Peyer's patch (tissue), 4 donors: ENCODE data around the gene ITSN1. TPM values are rescaled to one million over a fixed set of nuclear protein-coding genes. Genes with fewer than 3 reads are reported as not detected.

Source experiments
- DNase-seq, 3 donors: peaks; one replicate each; pipeline ENCODE4 v3.0.0-alpha.2; 2017 to 2019
- H3K27ac ChIP-seq, 4 donors: fragments of 200-600 bp; sonication (generic); one replicate each; pipeline ENCODE4 v1.5.1; 2016 to 2019
- H3K27me3 ChIP-seq, 2 donors: fragments of 200-600 bp; sonication (generic); one replicate each; pipeline ENCODE4 v1.5.1; 2019
- H3K36me3 ChIP-seq, 3 donors: fragments of 200-600 bp; sonication (generic); one replicate each; pipeline ENCODE4 v1.5.1; 2016 to 2019
- H3K4me1 ChIP-seq, 4 donors: fragments of 200-600 bp; sonication (generic); one replicate each; pipeline ENCODE4 v1.5.1; 2016 to 2019
- H3K4me3 ChIP-seq, 4 donors: fragments of 200-600 bp; sonication (generic); 1 replicate in 3 of 4; 2 replicates in 1 of 4; pipeline ENCODE4 v1.5.1; 2016 to 2019; ENCODE audit warnings: mild to moderate bottlenecking in 1 of 4
- H3K9me3 ChIP-seq, 4 donors: fragments of 200-600 bp; sonication (generic); one replicate each; pipeline ENCODE4 v1.5.1; 2016 to 2019; ENCODE audit warnings: mild to moderate bottlenecking in 1 of 4
- POLR2A ChIP-seq, 2 donors: fragments of 450-650 bp; IDR thresholded peaks; one replicate each; pipeline ENCODE4 v1.5.1; 2017; ENCODE audit warnings: antibody characterized with exemption in 2 of 2, mild to moderate bottlenecking in 2 of 2, moderate library complexity in 2 of 2
- total RNA-seq, 4 donors: library from RNA; depleted of rRNA; stranded (reverse); fragments of >200 nt; gene quantifications; one replicate each; pipeline ENCODE4 v1.1.0, GENCODE V29; 2016
- TF ChIP-seq, protein P1 (sequence below), 6 experiments: fragments of 450-650 bp in 4 of 6; fragments of 200-600 bp in 2 of 6; sonication (generic) in 1 of 6; IDR thresholded peaks; one replicate each; pipeline ENCODE4 v1.5.1; 2017 to 2019; ENCODE audit warnings: antibody characterized with exemption in 6 of 6, mild to moderate bottlenecking in 3 of 6, moderate library complexity in 1 of 6

Gene ITSN1
- total RNA-seq, 4 donors from 2014 or later = 41.0 to 56.9 (median 49.5) TPM

DNA sequence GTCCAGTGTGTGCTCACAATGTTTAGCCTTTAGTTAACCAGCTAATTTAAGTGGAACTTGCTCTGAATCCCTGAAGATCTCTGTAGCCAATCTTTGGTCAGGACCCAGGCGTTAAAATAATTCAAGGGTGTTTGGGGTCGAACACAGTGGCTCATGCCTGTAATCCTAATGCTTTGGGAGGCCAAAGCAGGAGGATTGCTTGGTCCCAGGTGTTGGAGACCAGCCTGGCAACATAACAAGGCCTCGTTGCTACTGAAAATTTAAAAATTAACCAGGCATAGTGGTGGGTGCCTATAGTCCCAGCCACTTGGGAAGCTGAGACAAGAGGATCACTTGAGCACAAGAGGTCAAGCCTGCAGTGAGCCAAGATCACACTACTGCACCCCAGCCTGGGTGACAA is 94.3 kb downstream of the ITSN1 start:
- Histone ChIP-seq H3K4me3 (no peak overlapping the region), H3K4me1 (no peaks in the 10 kb centered on the region), H3K36me3 (peaks cover 0 to 7% (median 0%) of the 10 kb centered on the region in 3 donors), H3K27me3 (no peaks in the 10 kb centered on the region), H3K9me3 (no peaks in the 10 kb centered on the region), H3K27ac (no peak overlapping the region)
- DNase-seq = no peak
- TF ChIP-seq, protein P1, sequence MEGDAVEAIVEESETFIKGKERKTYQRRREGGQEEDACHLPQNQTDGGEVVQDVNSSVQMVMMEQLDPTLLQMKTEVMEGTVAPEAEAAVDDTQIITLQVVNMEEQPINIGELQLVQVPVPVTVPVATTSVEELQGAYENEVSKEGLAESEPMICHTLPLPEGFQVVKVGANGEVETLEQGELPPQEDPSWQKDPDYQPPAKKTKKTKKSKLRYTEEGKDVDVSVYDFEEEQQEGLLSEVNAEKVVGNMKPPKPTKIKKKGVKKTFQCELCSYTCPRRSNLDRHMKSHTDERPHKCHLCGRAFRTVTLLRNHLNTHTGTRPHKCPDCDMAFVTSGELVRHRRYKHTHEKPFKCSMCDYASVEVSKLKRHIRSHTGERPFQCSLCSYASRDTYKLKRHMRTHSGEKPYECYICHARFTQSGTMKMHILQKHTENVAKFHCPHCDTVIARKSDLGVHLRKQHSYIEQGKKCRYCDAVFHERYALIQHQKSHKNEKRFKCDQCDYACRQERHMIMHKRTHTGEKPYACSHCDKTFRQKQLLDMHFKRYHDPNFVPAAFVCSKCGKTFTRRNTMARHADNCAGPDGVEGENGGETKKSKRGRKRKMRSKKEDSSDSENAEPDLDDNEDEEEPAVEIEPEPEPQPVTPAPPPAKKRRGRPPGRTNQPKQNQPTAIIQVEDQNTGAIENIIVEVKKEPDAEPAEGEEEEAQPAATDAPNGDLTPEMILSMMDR (IDR thresholded peaks at IDR 0.05) = no peak
- no peak for TF ChIP-seq POLR2A (IDR thresholded peaks at IDR 0.05)

DNA sequence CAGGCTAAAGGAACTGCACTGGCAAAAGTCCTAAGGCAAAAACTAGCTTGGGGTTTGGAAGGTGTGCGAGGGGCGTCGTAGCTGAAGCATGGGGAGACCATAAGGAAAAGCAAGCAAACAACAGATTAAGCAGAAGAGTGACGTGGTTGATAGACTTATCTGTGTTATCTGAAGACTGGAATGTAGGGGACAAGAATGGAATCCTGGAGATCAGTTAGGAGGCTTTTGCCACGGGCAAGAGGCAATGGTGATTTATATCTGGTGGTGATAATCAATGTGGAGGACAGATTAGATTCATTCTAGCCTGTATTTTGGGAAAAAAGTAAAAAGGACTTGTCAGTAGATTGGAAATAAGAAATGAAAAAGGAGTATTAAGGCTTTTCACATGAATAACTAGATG is 97.4 kb downstream of the ITSN1 start:
- no peak for TF ChIP-seq POLR2A (IDR thresholded peaks at IDR 0.05)
- TF ChIP-seq, protein P1 (IDR thresholded peaks at IDR 0.05) = no peak
- no peak for DNase-seq
- Histone ChIP-seq H3K4me1 (no peaks in the 10 kb centered on the region), H3K27ac (no peak overlapping the region), H3K9me3 (no peaks in the 10 kb centered on the region), H3K27me3 (no peaks in the 10 kb centered on the region), H3K36me3 (peaks cover 0 to 7% (median 0%) of the 10 kb centered on the region in 3 donors), H3K4me3 (no peak overlapping the region)

DNA sequence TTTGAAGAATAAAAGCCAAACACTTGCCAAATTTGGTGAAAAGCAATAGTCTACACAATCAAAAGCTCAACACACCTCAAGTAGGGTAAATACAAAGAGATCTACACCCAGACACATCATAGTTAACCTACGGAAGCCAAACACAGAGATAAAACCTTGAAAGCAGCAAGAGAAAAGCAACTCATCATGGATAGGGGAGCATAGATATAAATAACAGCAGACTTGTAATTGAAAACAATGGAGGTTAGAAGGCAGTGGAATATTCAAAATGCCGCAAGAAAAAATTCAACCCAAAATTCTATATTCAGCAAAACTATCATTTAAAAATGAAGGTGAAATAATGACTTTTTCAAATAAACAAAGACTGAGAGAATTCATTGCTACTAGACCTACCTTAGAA is 105.1 kb downstream of the ITSN1 start:
- H3K9me3 ChIP-seq = peaks cover 0 to 6% (median 0%) of the 10 kb centered on the region in 4 donors
- no peak overlapping the region for H3K4me3 ChIP-seq
- peaks cover 0 to 11% (median 0%) of the 10 kb centered on the region in 3 donors for H3K36me3 ChIP-seq
- no peak for TF ChIP-seq POLR2A (IDR thresholded peaks at IDR 0.05)
- TF ChIP-seq, protein P1 (IDR thresholded peaks at IDR 0.05) = no peak
- H3K27me3 ChIP-seq = no peaks in the 10 kb centered on the region
- no peak overlapping the region for H3K27ac ChIP-seq
- H3K4me1 ChIP-seq = no peaks in the 10 kb centered on the region
- DNase-seq = no peak

DNA sequence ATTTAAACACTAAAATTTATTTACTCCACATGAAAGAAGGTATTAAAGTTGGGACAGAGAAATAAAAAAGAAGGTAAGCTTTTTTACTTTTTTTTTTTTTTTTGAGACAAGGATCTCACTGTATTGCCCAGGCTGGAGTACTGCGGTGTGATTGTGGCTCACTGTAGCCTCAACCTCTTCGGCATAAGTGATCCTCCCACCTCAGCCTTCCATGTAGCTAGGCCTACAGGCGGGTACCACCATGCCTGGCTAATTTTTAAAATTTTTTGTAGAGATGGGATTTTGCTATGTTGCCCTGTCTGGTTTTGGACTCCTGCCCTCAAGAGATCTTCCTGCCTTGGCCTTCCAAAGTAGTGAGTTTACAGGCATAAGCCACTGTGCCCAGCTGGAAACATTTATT is 106.6 kb downstream of the ITSN1 start:
- Histone ChIP-seq H3K4me1 (no peaks in the 10 kb centered on the region), H3K9me3 (peaks cover 0 to 6% (median 0%) of the 10 kb centered on the region in 4 donors), H3K27ac (no peak overlapping the region), H3K27me3 (no peaks in the 10 kb centered on the region), H3K36me3 (peaks cover 0 to 11% (median 0%) of the 10 kb centered on the region in 3 donors), H3K4me3 (no peak overlapping the region)
- TF ChIP-seq POLR2A (IDR thresholded peaks at IDR 0.05) = no peak
- TF ChIP-seq, protein P1 (IDR thresholded peaks at IDR 0.05) = no peak
- no peak for DNase-seq

DNA sequence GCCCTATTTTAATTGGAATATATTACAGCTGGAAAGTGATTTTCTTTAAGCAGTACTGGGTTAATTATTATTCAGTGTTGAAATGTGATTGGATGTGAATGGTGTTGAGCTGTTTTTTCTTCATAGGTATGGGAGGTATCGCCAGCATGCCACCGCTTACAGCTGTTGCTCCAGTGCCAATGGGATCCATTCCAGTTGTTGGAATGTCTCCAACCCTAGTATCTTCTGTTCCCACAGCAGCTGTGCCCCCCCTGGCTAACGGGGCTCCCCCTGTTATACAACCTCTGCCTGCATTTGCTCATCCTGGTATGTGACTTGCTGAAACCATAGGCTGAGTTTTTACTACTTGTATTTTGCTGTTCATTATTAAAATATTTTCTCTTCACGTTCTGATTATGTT is 107.7 kb downstream of the ITSN1 start:
- TF ChIP-seq, protein P1 (IDR thresholded peaks at IDR 0.05) = no peak
- no peak for TF ChIP-seq POLR2A (IDR thresholded peaks at IDR 0.05)
- H3K27me3 ChIP-seq = no peaks in the 10 kb centered on the region
- DNase-seq = no peak
- H3K9me3 ChIP-seq = peaks cover 0 to 6% (median 0%) of the 10 kb centered on the region in 4 donors
- H3K4me3 ChIP-seq = no peak overlapping the region
- H3K4me1 ChIP-seq = no peaks in the 10 kb centered on the region
- no peak overlapping the region for H3K27ac ChIP-seq
- peaks cover 0 to 17% (median 0%) of the 10 kb centered on the region in 3 donors for H3K36me3 ChIP-seq

DNA sequence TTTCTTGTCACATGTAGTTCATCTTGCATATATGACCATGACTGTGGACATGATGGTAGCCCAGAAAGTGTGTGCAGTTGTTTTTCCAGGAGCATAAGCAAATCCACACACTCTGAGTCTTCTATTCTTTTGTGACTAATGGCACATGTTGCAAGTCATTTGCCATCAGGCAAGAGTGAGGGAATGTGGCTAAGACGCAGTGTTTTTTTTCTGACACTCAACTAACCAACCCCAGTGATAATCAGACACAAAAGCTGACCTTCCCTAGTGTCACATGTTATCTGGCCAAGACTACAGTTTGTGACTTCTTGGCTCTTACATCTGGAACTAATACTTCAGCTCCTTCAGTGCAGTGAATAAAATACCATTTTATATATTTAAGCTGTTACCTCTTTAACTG is 108.8 kb downstream of the ITSN1 start:
- H3K4me1 ChIP-seq = no peaks in the 10 kb centered on the region
- H3K36me3 ChIP-seq = peaks cover 0 to 7% (median 0%) of the 10 kb centered on the region in 3 donors
- no peak for DNase-seq
- no peak overlapping the region for H3K4me3 ChIP-seq
- no peak overlapping the region for H3K27ac ChIP-seq
- no peaks in the 10 kb centered on the region for H3K27me3 ChIP-seq
- H3K9me3 ChIP-seq = peaks cover 0 to 6% (median 0%) of the 10 kb centered on the region in 4 donors
- TF ChIP-seq, protein P1 (IDR thresholded peaks at IDR 0.05) = no peak
- no peak for TF ChIP-seq POLR2A (IDR thresholded peaks at IDR 0.05)
